Uterus (tissue), 4 donors: ENCODE results near the gene SMCO4. TPM values are rescaled to one million over a fixed set of nuclear protein-coding genes. Genes with fewer than 3 reads are reported as not detected.

Experiments used
- DNase-seq, 2 donors: peaks; one replicate each; pipeline ENCODE4 v3.0.0-alpha.2; 2019 to 2020
- H3K27ac ChIP-seq, 2 donors: fragments of 200-600 bp; sonication (generic); 1 replicate in 1 of 2; 2 replicates in 1 of 2; pipeline ENCODE4 v1.5.1; 2016 to 2018
- H3K27me3 ChIP-seq, 2 donors: fragments of 200-600 bp; sonication (generic); one replicate each; pipeline ENCODE4 v1.5.1; 2018 to 2019; ENCODE audit warnings: control low read depth in 1 of 2
- H3K36me3 ChIP-seq, 2 donors: fragments of 200-600 bp; sonication (generic); one replicate each; pipeline ENCODE4 v1.5.1; 2019; ENCODE audit warnings: control low read depth in 1 of 2
- H3K4me1 ChIP-seq, 2 donors: fragments of 200-600 bp; sonication (generic); one replicate each; pipeline ENCODE4 v1.5.1; 2018 to 2019; ENCODE audit warnings: control low read depth in 1 of 2
- H3K4me3 ChIP-seq, 2 donors: fragments of 200-600 bp; sonication (generic); 1 replicate in 1 of 2; 2 replicates in 1 of 2; pipeline ENCODE4 v1.5.1; 2018 to 2019; ENCODE audit warnings: mild to moderate bottlenecking in 1 of 2
- H3K9me3 ChIP-seq, 2 donors: fragments of 200-600 bp; sonication (generic); one replicate each; pipeline ENCODE4 v1.5.1; 2019; ENCODE audit warnings: control low read depth in 1 of 2
- POLR2A ChIP-seq, 2 donors: fragments of 450-650 bp; IDR thresholded peaks; one replicate each; pipeline ENCODE4 v1.6.1; 2016; ENCODE audit warnings: antibody characterized with exemption in 2 of 2, mild to moderate bottlenecking in 1 of 2, moderate library complexity in 1 of 2
- intact Hi-C: fragments of 100-400 bp; cut with DNase I; formaldehyde crosslinking; loops from one replicate; pipeline ENCODE4 v1.15.1; 2023; ENCODE audit warnings: low total_unique reads
- total RNA-seq, 4 donors: library from RNA; depleted of rRNA in 3 of 4; stranded (reverse); fragments of >200 nt in 3 of 4; gene quantifications; one replicate each; pipeline versions ENCODE4 v1.1.0 to v1.2.4, GENCODE V29; 2014 to 2023
- TF ChIP-seq, protein P1 (sequence below), 4 experiments: fragments of 200-600 bp in 2 of 4; fragments of 450-650 bp in 2 of 4; sonication (generic) in 2 of 4; IDR thresholded peaks; one replicate each; pipeline ENCODE4 v1.5.1; 2016 to 2019; ENCODE audit warnings: antibody characterized with exemption in 4 of 4, mild to moderate bottlenecking in 2 of 4, moderate library complexity in 1 of 4
- donor health status: DM: yes; HTN: yes; CAD: no.

Gene SMCO4
- total RNA-seq, 4 donors from 2014 or later = 7.2 to 30.0 (median 17.7) TPM

DNA sequence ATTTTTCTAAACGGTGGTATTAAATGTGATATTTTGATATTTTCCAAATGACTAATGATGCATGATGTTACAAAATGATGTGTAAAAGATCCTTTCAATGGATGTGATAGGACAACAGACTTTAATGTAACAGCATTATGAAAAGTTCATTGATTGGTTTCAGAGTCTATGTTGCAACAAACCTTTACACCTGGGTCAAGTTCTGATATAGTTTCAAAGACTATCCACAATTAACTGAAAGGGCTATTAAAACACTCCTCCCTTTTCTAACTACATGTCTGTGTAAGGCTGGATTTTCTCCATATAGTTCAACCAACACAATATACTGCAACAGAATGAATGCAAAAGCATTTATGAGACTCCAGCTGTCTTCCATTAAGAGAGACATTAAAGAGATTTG lies 35.7 kb downstream of the SMCO4 start:
- intact Hi-C loops = no loop called here
- Histone ChIP-seq H3K9me3 (no peaks in the 10 kb centered on the region), H3K4me3 (no peak overlapping the region), H3K4me1 (no peaks in the 10 kb centered on the region), H3K36me3 (no peaks in the 10 kb centered on the region), H3K27me3 (no peaks in the 10 kb centered on the region), H3K27ac (no peak overlapping the region)
- TF ChIP-seq, protein P1, sequence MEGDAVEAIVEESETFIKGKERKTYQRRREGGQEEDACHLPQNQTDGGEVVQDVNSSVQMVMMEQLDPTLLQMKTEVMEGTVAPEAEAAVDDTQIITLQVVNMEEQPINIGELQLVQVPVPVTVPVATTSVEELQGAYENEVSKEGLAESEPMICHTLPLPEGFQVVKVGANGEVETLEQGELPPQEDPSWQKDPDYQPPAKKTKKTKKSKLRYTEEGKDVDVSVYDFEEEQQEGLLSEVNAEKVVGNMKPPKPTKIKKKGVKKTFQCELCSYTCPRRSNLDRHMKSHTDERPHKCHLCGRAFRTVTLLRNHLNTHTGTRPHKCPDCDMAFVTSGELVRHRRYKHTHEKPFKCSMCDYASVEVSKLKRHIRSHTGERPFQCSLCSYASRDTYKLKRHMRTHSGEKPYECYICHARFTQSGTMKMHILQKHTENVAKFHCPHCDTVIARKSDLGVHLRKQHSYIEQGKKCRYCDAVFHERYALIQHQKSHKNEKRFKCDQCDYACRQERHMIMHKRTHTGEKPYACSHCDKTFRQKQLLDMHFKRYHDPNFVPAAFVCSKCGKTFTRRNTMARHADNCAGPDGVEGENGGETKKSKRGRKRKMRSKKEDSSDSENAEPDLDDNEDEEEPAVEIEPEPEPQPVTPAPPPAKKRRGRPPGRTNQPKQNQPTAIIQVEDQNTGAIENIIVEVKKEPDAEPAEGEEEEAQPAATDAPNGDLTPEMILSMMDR (IDR thresholded peaks at IDR 0.05) = no peak
- no peak for TF ChIP-seq POLR2A (IDR thresholded peaks at IDR 0.05)
- no peak for DNase-seq

DNA sequence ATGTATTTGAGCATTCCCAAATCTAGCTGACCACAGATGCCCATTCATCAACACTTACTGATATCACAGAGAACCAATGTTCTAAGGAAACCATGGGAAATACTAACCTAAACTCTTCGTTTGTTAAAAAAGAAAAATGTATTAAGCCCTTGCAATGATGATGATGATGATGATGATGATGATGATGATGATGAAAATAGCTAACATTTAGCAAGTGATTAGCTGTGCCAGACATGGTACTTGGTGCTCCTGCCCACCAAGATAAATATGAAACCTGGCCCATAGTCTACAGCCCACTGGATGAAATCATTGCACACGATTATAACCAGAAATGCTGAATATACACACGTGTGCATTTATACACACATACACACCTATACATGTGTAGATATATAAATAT lies 37.5 kb downstream of the SMCO4 start:
- H3K9me3 ChIP-seq = no peaks in the 10 kb centered on the region
- intact Hi-C loops = no loop called here
- H3K27ac ChIP-seq = no peak overlapping the region
- H3K4me1 ChIP-seq = no peaks in the 10 kb centered on the region
- H3K4me3 ChIP-seq = no peak overlapping the region
- H3K27me3 ChIP-seq = no peaks in the 10 kb centered on the region
- H3K36me3 ChIP-seq = no peaks in the 10 kb centered on the region
- DNase-seq = no peak
- no peak for TF ChIP-seq POLR2A (IDR thresholded peaks at IDR 0.05)
- TF ChIP-seq, protein P1 (IDR thresholded peaks at IDR 0.05) = no peak

DNA sequence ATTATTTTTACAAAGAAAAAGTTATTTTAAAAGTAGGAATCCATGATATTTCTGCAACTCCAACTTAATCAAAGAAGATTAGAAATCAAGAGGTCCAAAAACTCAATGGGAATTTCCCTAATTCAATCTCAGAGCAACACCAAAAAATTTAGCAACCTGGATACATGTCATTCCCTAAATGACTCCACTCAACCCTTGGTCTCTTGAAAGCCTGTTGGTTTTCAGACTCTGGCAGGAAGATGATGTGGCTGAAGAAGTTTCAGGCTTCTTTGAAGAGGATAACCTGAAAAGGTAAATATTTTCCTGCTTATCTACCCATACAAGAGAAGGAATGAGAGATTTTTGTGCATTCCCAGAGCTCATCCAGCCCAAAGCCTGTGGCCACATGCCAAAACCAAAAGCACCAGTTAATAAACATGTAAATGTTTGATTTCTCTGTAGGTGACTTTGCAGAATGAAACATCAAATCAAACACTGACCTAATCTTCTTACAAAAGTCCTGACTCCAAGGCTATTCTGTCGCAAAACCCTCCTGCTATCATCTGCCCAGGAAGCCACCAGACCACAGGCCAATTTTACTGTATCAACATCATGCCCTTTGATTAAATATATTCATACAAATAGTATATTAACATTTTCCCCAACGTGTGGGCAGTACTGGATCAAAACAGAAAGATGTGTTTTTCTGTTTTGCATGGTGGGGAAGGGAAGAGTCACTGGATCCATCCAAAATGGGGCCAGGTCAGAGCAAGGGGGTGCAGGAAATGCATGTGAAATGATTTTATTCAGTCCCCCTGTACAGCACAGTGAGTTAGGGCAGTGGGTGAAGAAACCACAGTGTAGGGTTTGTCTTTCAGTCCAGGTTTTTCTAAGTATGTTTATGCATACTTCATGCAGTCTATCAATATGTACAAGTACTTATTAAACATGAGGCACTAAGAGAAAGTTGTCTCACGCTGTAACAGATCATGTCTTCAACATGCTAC lies 38.8 kb downstream of the SMCO4 start:
- no peak for DNase-seq
- Histone ChIP-seq H3K36me3 (no peaks in the 10 kb centered on the region), H3K4me3 (no peak overlapping the region), H3K27ac (no peak overlapping the region), H3K27me3 (no peaks in the 10 kb centered on the region), H3K4me1 (no peaks in the 10 kb centered on the region), H3K9me3 (no peaks in the 10 kb centered on the region)
- TF ChIP-seq, protein P1 (IDR thresholded peaks at IDR 0.05) = no peak
- no peak for TF ChIP-seq POLR2A (IDR thresholded peaks at IDR 0.05)
- intact Hi-C loops = no loop called here

DNA sequence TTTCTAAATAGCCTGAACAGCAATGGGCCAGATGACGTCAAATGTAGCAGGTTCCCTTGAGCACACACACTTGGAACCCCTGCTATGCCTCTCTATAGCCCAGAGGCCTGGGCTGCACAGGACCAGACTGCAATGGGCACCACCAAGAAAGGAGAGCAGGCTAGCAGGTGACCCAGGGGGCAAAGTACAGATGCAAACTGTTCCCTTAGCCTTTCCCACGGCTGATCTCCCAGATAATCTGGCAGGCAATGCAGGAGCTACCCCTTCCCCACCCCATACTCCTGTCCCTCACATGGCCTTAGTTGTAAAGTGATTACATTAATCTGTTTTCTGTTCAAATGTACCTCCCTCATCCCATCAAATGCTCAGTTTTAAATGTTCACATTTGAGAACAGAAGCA lies 41.3 kb downstream of the SMCO4 start:
- intact Hi-C loops = no loop called here
- no peak overlapping the region for H3K4me3 ChIP-seq
- H3K27ac ChIP-seq = no peak overlapping the region
- H3K36me3 ChIP-seq = no peaks in the 10 kb centered on the region
- no peaks in the 10 kb centered on the region for H3K27me3 ChIP-seq
- no peaks in the 10 kb centered on the region for H3K9me3 ChIP-seq
- TF ChIP-seq, protein P1 (IDR thresholded peaks at IDR 0.05) = no peak
- TF ChIP-seq POLR2A (IDR thresholded peaks at IDR 0.05) = no peak
- no peak for DNase-seq
- H3K4me1 ChIP-seq = no peaks in the 10 kb centered on the region

DNA sequence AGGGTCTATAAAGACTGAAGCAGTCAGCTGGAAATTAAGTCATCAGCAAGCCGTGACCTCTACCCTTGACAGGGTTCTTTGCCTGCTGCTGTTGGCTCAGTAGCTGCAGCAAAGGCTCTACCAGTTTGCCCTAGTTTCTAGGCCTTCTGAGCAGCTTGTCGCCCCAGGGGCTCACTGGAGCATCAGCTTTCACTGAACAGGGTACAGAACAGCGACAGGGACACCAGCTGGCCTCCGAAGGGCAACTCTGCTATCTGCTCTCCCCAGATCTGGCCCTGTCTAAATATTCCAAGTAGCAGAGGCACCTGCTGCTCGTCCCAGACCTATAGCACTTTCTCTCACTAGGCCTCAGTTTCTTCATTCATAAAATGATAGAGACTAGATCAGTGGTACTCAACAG lies 42.4 kb downstream of the SMCO4 start:
- H3K9me3 ChIP-seq = no peaks in the 10 kb centered on the region
- H3K27ac ChIP-seq = no peak overlapping the region
- TF ChIP-seq POLR2A (IDR thresholded peaks at IDR 0.05) = no peak
- TF ChIP-seq, protein P1 (IDR thresholded peaks at IDR 0.05) = no peak
- no peaks in the 10 kb centered on the region for H3K27me3 ChIP-seq
- intact Hi-C loops = no loop called here
- H3K4me3 ChIP-seq = no peak overlapping the region
- no peak for DNase-seq
- H3K4me1 ChIP-seq = no peaks in the 10 kb centered on the region
- no peaks in the 10 kb centered on the region for H3K36me3 ChIP-seq
